GM23338 (cell line): ENCODE data around the gene NLGN1. TPM values are rescaled to one million over a fixed set of nuclear protein-coding genes. Genes with fewer than 3 reads are reported as not detected.
A peak's percentile ranks its signal among the peaks of the same experiment; 100 is the strongest.

ENCODE experiments used
- ATAC-seq: fragments of 200-7000 bp; cut with Tn5 transposase; 3 replicates; pipeline ENCODE4 v1.9.1; 2020
- DNase-seq: peaks from one replicate; pipeline ENCODE4 v3.0.0-alpha.2; 2015; ENCODE audit warnings: low spot score
- H2AFZ ChIP-seq: fragments of 200-600 bp; sonication (generic); 2 replicates; pipeline ENCODE4 v1.8.0; 2016; ENCODE audit warnings: antibody characterized with exemption, mild to moderate bottlenecking, moderate library complexity
- H3F3A ChIP-seq: fragments of 200-600 bp; sonication (generic); replicated peaks from 2 replicates; pipeline ENCODE4 v1.8.0; 2017; ENCODE audit warnings: antibody characterized with exemption, mixed run types, low read depth
- H3K27ac ChIP-seq: fragments of 200-600 bp; sonication (generic); 2 replicates; pipeline ENCODE4 v1.6.1; 2016; ENCODE audit warnings: low read depth
- H3K27me3 ChIP-seq: fragments of 200-600 bp; sonication (generic); 2 replicates; pipeline ENCODE4 v1.8.0; 2016; ENCODE audit warnings: mild to moderate bottlenecking, mixed run types, moderate library complexity; ENCODE audit not compliant: insufficient read depth
- H3K36me3 ChIP-seq: fragments of 200-600 bp; sonication (generic); 2 replicates; pipeline ENCODE4 v1.8.0; 2016; ENCODE audit warnings: mild to moderate bottlenecking; ENCODE audit not compliant: insufficient read depth
- H3K4me1 ChIP-seq: fragments of 200-600 bp; sonication (generic); 2 replicates; pipeline ENCODE4 v1.8.0; 2016; ENCODE audit warnings: mild to moderate bottlenecking, moderate library complexity; ENCODE audit not compliant: insufficient read depth
- H3K4me2 ChIP-seq: fragments of 200-600 bp; sonication (generic); 2 replicates; pipeline ENCODE4 v1.7.1; 2017; ENCODE audit warnings: mixed run types
- H3K4me3 ChIP-seq: fragments of 200-600 bp; sonication (generic); 2 replicates; pipeline ENCODE4 v1.6.1; 2016; ENCODE audit warnings: mixed run types
- H3K79me2 ChIP-seq: fragments of 200-600 bp; sonication (generic); replicated peaks from 2 replicates; pipeline ENCODE4 v1.8.0; 2017; ENCODE audit warnings: mild to moderate bottlenecking; ENCODE audit not compliant: insufficient read depth
- H3K9me2 ChIP-seq: fragments of 200-600 bp; sonication (generic); 2 replicates; pipeline ENCODE4 v1.8.0; 2017; ENCODE audit not compliant: insufficient read depth
- H4K20me1 ChIP-seq: fragments of 200-600 bp; sonication (generic); replicated peaks from 2 replicates; pipeline ENCODE4 v1.8.0; 2017; ENCODE audit warnings: mild to moderate bottlenecking; ENCODE audit not compliant: insufficient read depth
- H3K27ac Mint-ChIP-seq: 2 replicates; pipeline ENCODE4 v1.8.0; 2020; ENCODE audit warnings: inconsistent platforms, mild to moderate bottlenecking, moderate library complexity, mixed read lengths
- H3K27me3 Mint-ChIP-seq: 3 replicates; pipeline ENCODE4 v1.8.0; 2022; ENCODE audit warnings: low read depth, mild to moderate bottlenecking, moderate library complexity, mixed read lengths, inconsistent platforms; ENCODE audit not compliant: insufficient read depth, poor library complexity
- H3K36me3 Mint-ChIP-seq: 3 replicates; pipeline ENCODE4 v1.8.0; 2021; ENCODE audit warnings: low read depth, mild to moderate bottlenecking, inconsistent platforms, moderate library complexity, mixed read lengths
- H3K4me1 Mint-ChIP-seq: 3 replicates; pipeline ENCODE4 v1.8.0; 2020; ENCODE audit warnings: mild to moderate bottlenecking, inconsistent platforms, mixed read lengths
- H3K4me3 Mint-ChIP-seq: 3 replicates; pipeline ENCODE4 v1.8.0; 2021; ENCODE audit warnings: moderate library complexity, mild to moderate bottlenecking, inconsistent platforms, mixed read lengths
- H3K9me3 Mint-ChIP-seq: 3 replicates; pipeline ENCODE4 v1.8.0; 2020; ENCODE audit warnings: moderate library complexity, mild to moderate bottlenecking, inconsistent platforms, mixed read lengths
- CREB1 ChIP-seq: fragments of 250-450 bp; sonication (Bioruptor Pico); IDR thresholded peaks from 2 replicates; pipeline ENCODE4 v1.5.0; 2020; ENCODE audit warnings: low read depth, mild to moderate bottlenecking, moderate library complexity
- CTCF ChIP-seq, 2 experiments: fragments of 200-600 bp in 1 of 2; sonication (generic) in 1 of 2; conservative IDR thresholded peaks; 2 replicates each; pipeline versions ENCODE4 v1.5.1 to v1.6.1; 2016 to 2017; ENCODE audit warnings: antibody characterized with exemption in 2 of 2, low read depth in 2 of 2, mild to moderate bottlenecking in 2 of 2, moderate library complexity in 1 of 2
- ETS1 ChIP-seq: IDR thresholded peaks from 2 replicates; pipeline ENCODE4 v1.6.1; 2016; ENCODE audit warnings: antibody characterized with exemption
- EZH2 ChIP-seq: fragments of 200-600 bp; sonication (generic); IDR thresholded peaks from one replicate; pipeline ENCODE4 v1.8.0; 2017; ENCODE audit warnings: antibody characterized with exemption, mild to moderate bottlenecking, low read depth; ENCODE audit not compliant: unreplicated experiment
- EZH2phosphoT487 ChIP-seq: fragments of 200-600 bp; sonication (generic); IDR thresholded peaks from one replicate; pipeline ENCODE4 v1.8.1; 2018; ENCODE audit warnings: antibody characterized with exemption; ENCODE audit not compliant: unreplicated experiment
- JUNB ChIP-seq: IDR thresholded peaks from one replicate; pipeline ENCODE4 v1.6.1; 2016; ENCODE audit warnings: antibody characterized with exemption; ENCODE audit not compliant: unreplicated experiment
- NANOG ChIP-seq: IDR thresholded peaks from 2 replicates; pipeline ENCODE4 v1.6.1; 2016; ENCODE audit warnings: antibody characterized with exemption, borderline replicate concordance
- POLR2AphosphoS5 ChIP-seq: IDR thresholded peaks from 2 replicates; pipeline ENCODE4 v1.6.1; 2016; ENCODE audit warnings: antibody characterized with exemption, low read depth
- REST ChIP-seq: IDR thresholded peaks from one replicate; pipeline ENCODE4 v1.6.1; 2018; ENCODE audit warnings: antibody characterized with exemption; ENCODE audit not compliant: unreplicated experiment
- STAT1 ChIP-seq: IDR thresholded peaks from one replicate; pipeline ENCODE4 v1.6.1; 2016; ENCODE audit warnings: antibody characterized with exemption; ENCODE audit not compliant: unreplicated experiment
- ZNF114 ChIP-seq: fragments of 250-450 bp; sonication (Bioruptor Pico); IDR thresholded peaks from 2 replicates; pipeline ENCODE4 v1.5.0; 2020; ENCODE audit warnings: mild to moderate bottlenecking, moderate library complexity
- ZNF331 ChIP-seq: fragments of 250-450 bp; sonication (Bioruptor Pico); IDR thresholded peaks from 2 replicates; pipeline ENCODE4 v1.5.0; 2020; ENCODE audit warnings: low read depth, mild to moderate bottlenecking, moderate library complexity
- polyA plus RNA-seq: library from polyadenylated mRNA; unstranded; fragments of >200 nt; fragmentation: Nextera tagmentation; extraction: Ambion mirVana; gene quantifications from 2 replicates; pipeline ENCODE4 v1.2.1, GENCODE V29; 2016
- total RNA-seq: library from RNA; depleted of rRNA; stranded (reverse); fragments of >200 nt; shearing (Covaris generic); gene quantifications from 2 replicates; pipeline ENCODE4 v1.2.3, GENCODE V29; 2014

The NLGN1 gene
- total and polyA plus RNA-seq, 2 experiments from 2014 or later = 6.5 to 18.6 TPM

GRCh38 chr3:174101244-174101643 lies 703.7 kb downstream of the NLGN1 start:
- ATAC-seq = no peak
- DNase-seq = no peak
- no peaks in the 10 kb centered on the region for H3K27me3 Mint-ChIP-seq
- Histone ChIP-seq H3K36me3 (no peaks in the 10 kb centered on the region), H3K9me2 (no peaks in the 10 kb centered on the region), H3K4me3 (no peak overlapping the region), H3K27me3 (no peaks in the 10 kb centered on the region), H3K4me1 (peaks cover 20% of the 10 kb centered on the region), H4K20me1 (no peaks in the 10 kb centered on the region), H3K27ac (no peak overlapping the region), H3K4me2 (peak overlapping the region; percentile 41; the same call in 1 of the 2 replicates), H2AFZ (peak overlapping the region; percentile 14; the same call in 1 of the 2 replicates), H3F3A (no peaks in the 10 kb centered on the region), H3K79me2 (no peaks in the 10 kb centered on the region)
- H3K36me3 Mint-ChIP-seq = no peaks in the 10 kb centered on the region
- peak overlapping the region; percentile 89 for H3K27ac Mint-ChIP-seq
- peaks cover 27% of the 10 kb centered on the region for H3K4me1 Mint-ChIP-seq
- no peaks in the 10 kb centered on the region for H3K9me3 Mint-ChIP-seq
- no peak for TF ChIP-seq ZNF331
- no peak for TF ChIP-seq EZH2
- TF ChIP-seq STAT1 = no peak
- TF ChIP-seq POLR2AphosphoS5 = no peak
- no peak for TF ChIP-seq REST
- no peak for TF ChIP-seq EZH2phosphoT487
- TF ChIP-seq ETS1 = no peak
- TF ChIP-seq CREB1 (CRISPR knock-in tag) = no peak
- no peak overlapping the region for H3K4me3 Mint-ChIP-seq

- Mint-ChIP-seq H3K27ac (peak overlapping the region; percentile 5; the same call in 1 of the 2 replicates), H3K4me3 (no peak overlapping the region), H3K36me3 (no peaks in the 10 kb centered on the region), H3K4me1 (peaks cover 27% of the 10 kb centered on the region), H3K27me3 (no peaks in the 10 kb centered on the region), H3K9me3 (no peaks in the 10 kb centered on the region)
- Histone ChIP-seq H4K20me1 (no peaks in the 10 kb centered on the region), H3K27ac (no peak overlapping the region), H3K4me3 (no peak overlapping the region), H3K4me1 (peaks cover 20% of the 10 kb centered on the region), H3K36me3 (no peaks in the 10 kb centered on the region), H3F3A (no peaks in the 10 kb centered on the region), H3K9me2 (no peaks in the 10 kb centered on the region), H3K79me2 (no peaks in the 10 kb centered on the region), H2AFZ (no peak overlapping the region), H3K27me3 (no peaks in the 10 kb centered on the region), H3K4me2 (peak overlapping the region; percentile 24)
- DNase-seq (no peak), ATAC-seq (no peak)
- TF ChIP-seq CTCF (conservative IDR thresholded peaks at IDR 0.05; ENCODE audit: low read depth in 2 of 2) (no peak), CREB1 (CRISPR knock-in tag) (no peak), ETS1 (no peak), ZNF114 (CRISPR knock-in tag) (no peak), EZH2 (no peak), JUNB (no peak), REST (no peak), NANOG (no peak), POLR2AphosphoS5 (no peak), ZNF331 (no peak), STAT1 (no peak)
Observed at GRCh38 chr3:174102274-174102673, 704.7 kb downstream of the NLGN1 start.
